Caco-2 (cell line): ENCODE data around the gene LDAF1. TPM values are rescaled to one million over a fixed set of nuclear protein-coding genes. Genes with fewer than 3 reads are reported as not detected.

Source experiments
- BruUV-seq: library from RNA; stranded (reverse); fragments of 400-500 nt; replicated peaks from 2 replicates; lab custom pipeline; 2021; lab: Mats Ljungman, UMichigan
- CTCF ChIA-PET: fragments of 300-600 bp; sonication (Branson Sonifier 250); formaldehyde crosslinking; loops from one replicate; lab custom pipeline; 2022; ENCODE audit warnings: antibody characterized with exemption; lab: Charles Lee
- POLR2A ChIA-PET: fragments of 300-600 bp; sonication (Branson Sonifier 250); formaldehyde crosslinking; loops from one replicate; lab custom pipeline; 2022; ENCODE audit warnings: antibody characterized with exemption; lab: Charles Lee
- DNase-seq, 2 experiments: peaks; one replicate each; pipeline versions ENCODE4 v3.0.0 to v3.0.0-alpha.2; 2020 to 2022
- H3K27me3 ChIP-seq: replicated peaks from 2 replicates; pipeline ENCODE4 v1.6.0; 2011; ENCODE audit warnings: low read length; ENCODE audit not compliant: control insufficient read depth, insufficient read depth
- H3K36me3 ChIP-seq: 2 replicates; pipeline ENCODE4 v1.5.1; 2011; ENCODE audit warnings: low read length; ENCODE audit not compliant: control insufficient read depth, insufficient read depth
- H3K4me1 ChIP-seq: fragments of 250-450 bp; sonication (Bioruptor Pico); 2 replicates; pipeline ENCODE4 v1.5.1; 2020; ENCODE audit warnings: mild to moderate bottlenecking
- H3K4me3 ChIP-seq: 2 replicates; pipeline ENCODE4 v1.5.1; 2011; ENCODE audit warnings: low read depth, mild to moderate bottlenecking, control low read depth, low read length
- H3K9me3 ChIP-seq: fragments of 250-450 bp; sonication (Bioruptor Pico); 2 replicates; pipeline ENCODE4 v1.5.1; 2020; ENCODE audit warnings: mild to moderate bottlenecking, moderate library complexity
- H3K27ac Mint-ChIP-seq: one replicate; pipeline ENCODE4 v1.8.0; 2022; ENCODE audit warnings: mixed read lengths; ENCODE audit not compliant: unreplicated experiment
- H3K27me3 Mint-ChIP-seq: one replicate; pipeline ENCODE4 v1.8.0; 2022; ENCODE audit warnings: mixed read lengths; ENCODE audit not compliant: insufficient read depth, unreplicated experiment
- H3K36me3 Mint-ChIP-seq: one replicate; pipeline ENCODE4 v1.8.0; 2022; ENCODE audit warnings: mild to moderate bottlenecking, mixed read lengths; ENCODE audit not compliant: insufficient read depth, unreplicated experiment
- H3K4me1 Mint-ChIP-seq: one replicate; pipeline ENCODE4 v1.8.0; 2022; ENCODE audit warnings: low read depth, mixed read lengths; ENCODE audit not compliant: unreplicated experiment
- H3K4me3 Mint-ChIP-seq: one replicate; pipeline ENCODE4 v1.8.0; 2022; ENCODE audit warnings: mild to moderate bottlenecking, moderate library complexity, mixed read lengths; ENCODE audit not compliant: unreplicated experiment
- H3K9me3 Mint-ChIP-seq: one replicate; pipeline ENCODE4 v1.8.0; 2022; ENCODE audit warnings: mixed read lengths; ENCODE audit not compliant: unreplicated experiment
- intact Hi-C: fragments of 100-400 bp; cut with micrococcal nuclease; formaldehyde crosslinking; loops from one replicate; pipeline ENCODE4 v1.10.0; 2022; ENCODE audit not compliant: unreplicated experiment
- total RNA-seq: library from RNA; stranded (reverse); gene quantifications from 2 replicates; pipeline ENCODE4 v1.2.3, GENCODE V29; 2022
- TF ChIP-seq, protein P1 (sequence below), 2 experiments: fragments of 200-600 bp in 1 of 2; IDR thresholded peaks; 1 replicate in 1 of 2; 2 replicates in 1 of 2; pipeline versions ENCODE4 v1.5.1 to v1.8.0; 2011 to 2022; ENCODE audit warnings: antibody characterized with exemption in 1 of 2, control low read depth in 1 of 2, inconsistent platforms in 1 of 2, low read depth in 1 of 2, low read length in 1 of 2, mild to moderate bottlenecking in 1 of 2, moderate library complexity in 1 of 2; ENCODE audit not compliant: insufficient read depth in 1 of 2, severe bottlenecking in 1 of 2, unreplicated experiment in 1 of 2

The LDAF1 gene
- total RNA-seq, 1 experiment from 2014 or later: 16.7 TPM

DNA sequence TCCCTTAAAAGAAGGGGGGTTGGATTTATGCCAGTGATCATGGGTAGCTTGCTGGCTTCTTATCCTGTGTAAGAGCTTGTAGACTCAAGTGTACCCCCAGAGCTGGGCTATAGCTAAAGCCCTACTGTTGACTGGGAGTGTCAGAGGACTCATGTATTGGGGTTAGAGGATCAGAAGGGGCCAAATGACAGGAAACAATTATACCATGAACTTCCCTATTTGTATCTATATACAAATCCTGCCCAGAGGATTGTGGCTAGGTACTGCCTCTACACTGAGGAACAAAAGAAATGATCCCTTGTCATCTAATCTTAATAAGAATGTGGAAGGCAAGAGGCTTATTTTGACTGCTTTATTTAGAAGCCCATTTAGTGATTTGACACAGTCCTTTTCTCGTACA, 38.6 kb downstream of the LDAF1 start:
- ChIA-PET POLR2A (no interaction called here), CTCF (no interaction called here)
- TF ChIP-seq, protein P1, sequence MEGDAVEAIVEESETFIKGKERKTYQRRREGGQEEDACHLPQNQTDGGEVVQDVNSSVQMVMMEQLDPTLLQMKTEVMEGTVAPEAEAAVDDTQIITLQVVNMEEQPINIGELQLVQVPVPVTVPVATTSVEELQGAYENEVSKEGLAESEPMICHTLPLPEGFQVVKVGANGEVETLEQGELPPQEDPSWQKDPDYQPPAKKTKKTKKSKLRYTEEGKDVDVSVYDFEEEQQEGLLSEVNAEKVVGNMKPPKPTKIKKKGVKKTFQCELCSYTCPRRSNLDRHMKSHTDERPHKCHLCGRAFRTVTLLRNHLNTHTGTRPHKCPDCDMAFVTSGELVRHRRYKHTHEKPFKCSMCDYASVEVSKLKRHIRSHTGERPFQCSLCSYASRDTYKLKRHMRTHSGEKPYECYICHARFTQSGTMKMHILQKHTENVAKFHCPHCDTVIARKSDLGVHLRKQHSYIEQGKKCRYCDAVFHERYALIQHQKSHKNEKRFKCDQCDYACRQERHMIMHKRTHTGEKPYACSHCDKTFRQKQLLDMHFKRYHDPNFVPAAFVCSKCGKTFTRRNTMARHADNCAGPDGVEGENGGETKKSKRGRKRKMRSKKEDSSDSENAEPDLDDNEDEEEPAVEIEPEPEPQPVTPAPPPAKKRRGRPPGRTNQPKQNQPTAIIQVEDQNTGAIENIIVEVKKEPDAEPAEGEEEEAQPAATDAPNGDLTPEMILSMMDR (IDR thresholded peaks at IDR 0.05; ENCODE audit: insufficient read depth in 1 of 2, low read depth in 1 of 2, low read length in 1 of 2, severe bottlenecking in 1 of 2, unreplicated experiment in 1 of 2): no peak
- Mint-ChIP-seq H3K4me1 (peaks cover 7% of the 10 kb centered on the region), H3K36me3 (no peaks in the 10 kb centered on the region), H3K27ac (no peak overlapping the region), H3K9me3 (no peaks in the 10 kb centered on the region), H3K27me3 (no peaks in the 10 kb centered on the region), H3K4me3 (no peak overlapping the region)
- DNase-seq: no peak
- no peaks in the 10 kb centered on the region for H3K4me1 ChIP-seq
- H3K4me3 ChIP-seq: no peak overlapping the region
- no peaks in the 10 kb centered on the region for H3K9me3 ChIP-seq
- intact Hi-C loops: no loop called here
- H3K27me3 ChIP-seq: no peaks in the 10 kb centered on the region
- no peaks in the 10 kb centered on the region for H3K36me3 ChIP-seq
- BruUV-seq: no TSS peak

DNA sequence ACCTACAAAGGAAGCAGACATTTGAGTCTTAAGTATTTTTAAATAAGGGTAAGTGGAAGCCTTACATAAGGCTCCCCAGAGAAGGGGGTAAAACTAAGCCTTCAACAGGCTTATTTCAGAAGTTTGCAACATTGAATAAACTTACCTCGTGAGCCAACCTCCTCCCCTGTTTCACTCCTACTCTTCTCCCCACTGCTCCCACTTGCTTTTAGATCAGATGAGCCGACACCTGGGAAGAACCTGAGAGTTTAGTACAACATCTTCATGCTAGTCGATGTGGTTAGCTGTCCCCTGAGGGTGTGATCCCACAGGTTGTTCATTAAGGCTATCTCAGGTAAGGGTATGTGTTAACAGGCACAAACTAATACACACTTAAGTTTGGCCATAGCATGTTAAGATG, 39.1 kb downstream of the LDAF1 start:
- Histone ChIP-seq H3K4me1 (no peaks in the 10 kb centered on the region), H3K27me3 (no peaks in the 10 kb centered on the region), H3K4me3 (no peak overlapping the region), H3K9me3 (no peaks in the 10 kb centered on the region), H3K36me3 (no peaks in the 10 kb centered on the region)
- CTCF ChIA-PET: no interaction called here
- BruUV-seq: no TSS peak
- Mint-ChIP-seq H3K4me3 (no peak overlapping the region), H3K4me1 (peaks cover 7% of the 10 kb centered on the region), H3K27me3 (no peaks in the 10 kb centered on the region), H3K9me3 (no peaks in the 10 kb centered on the region), H3K36me3 (no peaks in the 10 kb centered on the region), H3K27ac (no peak overlapping the region)
- POLR2A ChIA-PET: no interaction called here
- TF ChIP-seq, protein P1 (IDR thresholded peaks at IDR 0.05; ENCODE audit: insufficient read depth in 1 of 2, low read depth in 1 of 2, low read length in 1 of 2, severe bottlenecking in 1 of 2, unreplicated experiment in 1 of 2): no peak
- intact Hi-C loops: no loop called here
- DNase-seq: no peak

DNA sequence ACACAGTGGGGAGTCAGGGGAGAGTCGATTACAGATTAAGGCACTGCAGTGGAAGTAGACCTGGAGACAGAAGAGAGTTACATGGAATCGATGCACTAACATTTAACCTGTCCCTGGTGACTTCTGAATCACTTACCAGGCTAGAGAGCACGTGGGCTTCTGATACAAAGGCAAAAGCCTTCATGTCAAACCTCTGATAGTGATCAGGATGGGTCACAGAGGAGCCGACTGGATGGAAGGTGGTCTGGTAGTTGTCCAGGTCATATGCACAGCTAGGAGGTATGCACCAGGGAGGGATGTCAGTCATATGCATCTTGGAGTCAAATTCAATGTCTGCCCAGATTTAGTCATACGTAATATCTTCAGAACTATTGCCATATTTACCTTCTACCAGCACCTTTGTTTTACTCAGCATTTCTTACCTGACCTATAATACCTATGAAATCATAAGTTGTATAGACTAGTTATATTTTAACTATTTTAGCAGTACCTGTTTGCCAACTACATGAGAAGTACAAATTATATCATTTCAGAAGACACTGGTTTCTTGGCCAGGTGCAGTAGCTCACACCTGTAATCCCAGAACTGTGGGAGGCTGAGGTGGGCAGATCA, 41.2 kb downstream of the LDAF1 start:
- H3K27ac Mint-ChIP-seq: no peak overlapping the region
- CTCF ChIA-PET: no interaction called here
- no peaks in the 10 kb centered on the region for H3K4me1 ChIP-seq
- no peak overlapping the region for H3K4me3 ChIP-seq
- DNase-seq: no peak
- no TSS peak for BruUV-seq
- H3K9me3 ChIP-seq: no peaks in the 10 kb centered on the region
- TF ChIP-seq, protein P1 (IDR thresholded peaks at IDR 0.05; ENCODE audit: insufficient read depth in 1 of 2, low read depth in 1 of 2, low read length in 1 of 2, severe bottlenecking in 1 of 2, unreplicated experiment in 1 of 2): no peak
- no peaks in the 10 kb centered on the region for H3K27me3 Mint-ChIP-seq
- intact Hi-C loops: loop anchor here (5.0 kb wide), 1 partner anchor 78 kb away; the partner anchor contains the start of gene CRYM
- no peaks in the 10 kb centered on the region for H3K36me3 Mint-ChIP-seq
- H3K36me3 ChIP-seq: no peaks in the 10 kb centered on the region
- H3K27me3 ChIP-seq: no peaks in the 10 kb centered on the region
- H3K9me3 Mint-ChIP-seq: no peaks in the 10 kb centered on the region
- POLR2A ChIA-PET: interaction anchor here (0.6 kb wide), 1 partner anchor 1971 kb away, joined by 4 read pairs; no protein-coding TSS in a partner anchor
- H3K4me3 Mint-ChIP-seq: no peak overlapping the region
- peaks cover 7% of the 10 kb centered on the region for H3K4me1 Mint-ChIP-seq
